Heart left ventricle (tissue), 13 donors: ENCODE measurements around the gene OR6K3.

Experiments
- CTCF ChIP-seq, 12 donors: fragments of 200-600 bp; sonication (generic) in 4 of 12; IDR thresholded peaks; one replicate each; pipeline versions ENCODE4 v1.5.0 to v1.8.0; 2018 to 2022; ENCODE audit warnings: antibody characterized with exemption in 12 of 12, mild to moderate bottlenecking in 5 of 12
- POLR2A ChIP-seq, 2 donors: fragments of 450-650 bp; IDR thresholded peaks; one replicate each; pipeline ENCODE4 v1.6.1; 2017; ENCODE audit warnings: antibody characterized with exemption in 2 of 2, mild to moderate bottlenecking in 2 of 2, moderate library complexity in 2 of 2
- donor health status: ischemic (EF 13 %, LVEDD 7.1; RV severe dilation, severe dysfunction).
- donor health status: DM: no; HTN: yes; CAD: no.
- donor health status: DM: no; HTN: no; CAD: no.
- donor health status: ischemic (EF 25% LVEDD 6.9; RV normal size, moderate dysfunction).
- donor health status: ischemic (EF 25% LVEDD 5.7; RV mildly dilated, moderate dysfunction).
- donor health status: ischemic (EF 35%, LVEDD 5.7; RV mildly dilated, moderate dysfunction).
- donor health status: nonischemic (EF 11% LVEDD 7.7; RV severe dilation, severe dysfunction).
- donor health status: DM: yes; HTN: yes; CAD: no.
- donor health status: PGD.
- donor health status: ischemic (EF 29% LVEDD 5.4; RV normal size, mild dysfunction).
- donor health status: nonischemic (EF 23%, LVEDD 6.1; RV moderate dilation, normal function).

DNA sequence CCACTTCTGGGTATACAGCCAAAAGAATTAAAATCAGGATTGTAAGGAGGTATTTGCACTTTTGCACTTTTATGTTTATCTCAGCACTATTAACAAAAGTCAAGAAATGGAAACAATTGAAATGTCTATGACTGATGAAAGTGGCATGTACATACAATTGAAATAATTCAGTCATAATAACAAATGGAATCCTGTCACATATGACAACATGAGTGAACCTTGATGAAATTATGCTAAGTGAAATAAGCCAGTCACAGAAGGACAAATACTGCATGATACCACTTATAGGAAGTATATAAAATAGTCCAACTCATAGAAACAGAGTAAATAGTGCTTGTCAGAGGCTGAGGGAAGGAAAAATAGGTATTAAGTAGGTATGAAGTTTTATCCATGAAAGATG lies 30.6 kb downstream of the OR6K3 start:
- TF ChIP-seq POLR2A (IDR thresholded peaks at IDR 0.05), result no peak
- no peak for TF ChIP-seq CTCF (IDR thresholded peaks at IDR 0.05)
